Stimulated activated CD4-positive, alpha-beta T cell treated with anti-CD3 and anti-CD28 coated beads, Interleukin-15, amount 100 ng/mL, for 1 hour (primary cell): ENCODE measurements around the gene OSBPL10.

Experiments
- DNase-seq, 2 donors: peaks; one replicate each; pipeline ENCODE4 v3.0.0-alpha.2; 2020; ENCODE audit warnings: low read depth in 1 of 2, low spot score in 1 of 2

Gene OSBPL10

DNA sequence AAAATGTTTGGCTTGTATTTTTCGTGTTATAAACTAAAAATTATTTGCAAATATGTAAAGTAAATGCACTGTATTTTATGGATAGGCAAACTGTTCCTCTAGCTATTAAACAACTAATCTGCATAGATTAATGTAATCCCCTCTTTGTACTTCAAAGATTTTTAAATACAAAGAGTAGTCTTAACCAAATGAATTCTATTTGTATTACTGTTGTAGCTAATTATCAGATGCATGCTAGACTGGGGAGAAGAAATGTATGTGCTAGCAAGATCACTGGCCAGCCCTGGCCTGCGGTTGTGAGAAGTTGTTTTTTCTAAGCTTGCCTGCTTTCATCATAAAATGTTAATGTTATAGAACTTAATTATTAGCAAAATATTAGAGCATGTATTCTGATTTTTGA, 355.7 kb downstream of the OSBPL10 start:
- no peak for DNase-seq

DNA sequence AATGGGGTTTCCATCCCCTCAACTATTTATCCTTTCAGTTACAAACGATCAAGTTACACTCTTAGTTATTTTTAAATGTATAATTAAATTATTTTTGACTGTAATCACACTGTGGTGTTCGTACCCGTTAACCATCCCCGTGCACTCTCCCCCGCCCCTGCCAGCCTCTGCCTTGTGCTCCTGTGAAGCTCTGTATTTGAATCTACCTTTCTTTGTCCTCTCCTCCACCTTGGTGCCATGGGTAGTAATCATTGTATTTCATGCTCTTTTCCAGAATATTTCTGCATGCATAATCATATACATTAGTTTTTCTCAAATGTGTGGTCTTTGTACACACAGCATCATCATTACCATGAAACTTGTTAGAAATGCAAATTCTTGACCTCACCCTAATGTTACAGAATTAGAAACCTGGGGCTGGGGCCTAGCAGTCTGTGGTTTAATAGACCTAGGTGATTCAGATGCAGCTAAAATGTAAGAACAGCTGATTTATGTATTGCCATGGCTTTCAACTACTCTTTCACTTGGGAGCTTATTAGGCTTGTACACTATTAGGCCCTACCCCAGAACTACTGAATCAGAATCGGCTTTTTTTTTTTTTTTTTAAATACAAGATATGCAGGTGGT, 356.9 kb downstream of the OSBPL10 start:
- DNase-seq: no peak

DNA sequence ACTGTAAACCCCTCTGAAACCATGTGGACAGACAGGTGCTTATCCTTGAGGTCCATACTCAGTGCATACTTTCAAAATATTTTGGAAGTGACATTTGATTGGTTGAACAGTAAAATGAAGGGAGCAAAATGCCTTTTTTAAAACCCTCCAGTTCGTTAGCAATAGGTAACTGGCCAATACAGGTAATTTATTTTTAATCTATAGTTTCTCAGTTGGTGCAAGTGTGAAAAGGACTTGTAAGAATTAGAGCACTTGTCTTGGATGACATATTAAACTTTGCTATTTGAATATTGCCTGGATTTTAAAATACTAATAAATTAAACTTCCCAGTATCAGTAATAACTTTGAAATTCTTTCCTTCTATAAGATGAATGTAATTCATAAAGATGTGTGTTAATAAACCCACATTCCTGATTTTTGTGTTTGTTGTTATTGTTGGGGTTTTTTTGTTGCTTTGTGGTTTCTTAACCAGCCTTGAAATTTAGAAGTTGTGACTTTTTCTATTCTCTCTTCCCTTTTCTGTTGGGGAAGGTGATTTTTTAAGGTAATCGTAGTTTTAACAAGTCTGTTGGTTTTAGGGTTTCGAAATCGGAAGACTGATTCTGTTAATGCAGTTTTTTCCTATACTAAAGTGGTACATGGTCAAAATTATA, 358.3 kb downstream of the OSBPL10 start:
- no peak for DNase-seq

DNA sequence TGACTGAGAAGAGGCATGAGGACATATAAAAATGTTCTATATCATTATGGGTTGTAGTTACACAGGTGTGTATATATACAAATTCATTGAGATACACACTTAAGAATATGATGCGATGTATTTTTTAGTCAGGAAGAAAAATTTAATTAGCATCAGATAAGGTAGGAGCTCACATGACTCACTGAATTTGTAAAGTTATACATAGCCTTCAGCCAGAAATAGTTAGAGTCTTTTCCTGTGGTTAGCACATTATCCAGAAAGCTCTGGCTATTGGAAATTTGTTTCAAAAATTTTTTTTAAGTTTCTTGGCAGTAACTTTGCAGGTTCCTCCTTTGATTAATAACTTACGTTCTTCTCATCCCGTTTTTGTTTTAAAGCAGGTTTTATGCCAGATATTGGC, 359.7 kb downstream of the OSBPL10 start:
- no peak for DNase-seq

DNA sequence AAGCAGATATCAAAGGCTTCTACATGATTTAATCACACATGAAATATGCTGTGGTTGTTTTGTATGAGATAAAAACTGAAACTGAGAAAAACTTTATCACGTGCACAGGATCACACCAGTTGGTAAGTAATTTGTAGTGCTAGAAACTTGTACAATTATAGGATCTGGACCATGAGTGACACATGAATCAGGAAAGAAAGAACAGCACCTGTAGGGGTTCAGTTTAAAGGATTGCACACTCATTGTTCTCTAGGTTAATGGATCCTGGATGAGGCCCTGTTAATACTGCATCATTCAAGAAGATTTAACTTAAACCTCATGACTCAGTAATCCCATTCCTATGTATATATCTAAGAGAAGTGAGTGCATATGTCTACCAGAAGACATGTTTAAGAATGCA, 360.4 kb downstream of the OSBPL10 start:
- no peak for DNase-seq

DNA sequence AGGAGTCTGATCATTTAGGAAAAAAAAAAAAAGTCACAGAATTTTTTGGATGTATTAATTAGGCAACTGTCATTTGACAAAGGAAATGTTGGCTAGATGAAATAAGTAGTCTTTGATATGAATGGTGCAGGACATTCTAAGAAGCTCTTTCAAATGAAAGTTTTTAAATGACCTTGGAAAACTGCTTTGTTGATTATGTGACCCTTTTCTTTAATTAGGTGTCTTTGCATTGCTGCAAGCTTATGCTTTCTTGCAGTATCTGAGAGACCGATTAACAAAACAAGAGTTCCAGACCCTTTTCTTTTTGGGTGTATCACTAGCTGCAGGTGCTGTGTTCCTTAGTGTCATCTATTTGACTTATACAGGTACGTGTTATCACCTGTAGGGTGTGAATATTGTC, 364.4 kb downstream of the OSBPL10 start:
- no peak for DNase-seq

DNA sequence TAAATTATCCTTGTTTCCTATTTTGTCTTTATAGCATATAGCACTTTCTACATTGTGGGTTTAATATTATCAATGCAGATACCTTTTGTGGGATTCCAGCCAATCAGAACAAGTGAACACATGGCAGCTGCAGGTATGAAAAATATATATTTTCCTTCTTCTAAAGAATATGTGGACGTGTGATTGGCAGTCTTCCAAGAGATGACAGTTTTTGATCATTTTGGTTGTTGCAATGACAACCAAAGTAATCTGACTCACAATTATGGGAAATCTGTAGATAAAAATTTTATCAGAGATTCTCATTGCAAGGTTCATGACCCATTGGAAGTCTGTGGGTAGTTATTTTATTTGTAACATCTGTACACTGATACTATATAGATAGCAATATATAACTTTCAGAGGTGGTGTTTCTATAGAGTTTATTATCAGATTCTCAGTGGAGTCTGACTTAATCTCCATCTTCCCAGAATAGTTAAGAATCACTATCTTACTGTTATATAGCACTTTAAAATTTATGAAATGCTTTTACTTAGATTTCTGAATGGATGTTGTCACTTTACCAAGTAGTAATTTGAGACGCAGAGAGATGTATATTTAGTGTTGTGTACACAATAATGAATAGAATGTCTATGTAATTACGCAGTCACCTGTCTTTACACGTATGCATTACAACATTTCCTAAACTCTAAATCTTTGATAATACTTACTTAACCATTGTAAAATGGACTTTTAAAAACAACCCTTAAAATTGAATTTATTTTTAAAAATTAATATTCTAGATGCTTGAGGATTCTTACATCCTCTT, 365.8 kb downstream of the OSBPL10 start:
- DNase-seq: no peak

DNA sequence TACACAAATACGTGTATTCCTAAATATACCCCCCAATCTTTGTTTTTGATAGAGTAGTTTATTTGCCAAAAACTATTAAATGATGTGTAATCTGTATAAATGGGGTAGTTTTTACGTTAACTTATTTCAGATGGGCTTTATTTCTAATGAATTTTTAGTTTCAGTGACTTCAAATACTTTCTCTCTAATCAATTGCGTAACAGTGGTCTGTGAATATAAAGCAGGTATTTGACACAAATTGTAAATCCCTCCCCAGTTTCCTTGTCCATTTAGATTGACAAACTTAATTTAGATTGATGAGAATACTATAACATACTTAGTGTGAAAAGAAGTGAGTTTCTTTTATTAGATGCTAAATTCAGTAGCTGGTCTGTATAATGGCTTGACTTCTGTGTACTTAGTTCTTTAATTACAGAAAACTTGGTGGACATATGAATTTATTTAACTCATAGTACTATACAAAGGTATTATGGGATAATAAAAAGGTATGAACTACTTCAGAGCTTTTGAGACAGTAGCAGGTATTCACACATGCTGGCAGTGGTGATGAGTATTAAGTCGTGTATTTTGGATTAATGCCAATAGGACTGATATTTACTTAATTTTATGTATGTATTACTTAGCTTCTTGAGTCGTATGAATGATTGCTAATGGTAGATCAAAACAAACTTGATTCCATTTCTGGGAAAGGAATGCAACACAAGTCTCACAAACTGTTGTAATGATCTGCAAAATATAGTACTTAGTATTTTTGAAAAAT, 366.7 kb downstream of the OSBPL10 start:
- DNase-seq: no peak

DNA sequence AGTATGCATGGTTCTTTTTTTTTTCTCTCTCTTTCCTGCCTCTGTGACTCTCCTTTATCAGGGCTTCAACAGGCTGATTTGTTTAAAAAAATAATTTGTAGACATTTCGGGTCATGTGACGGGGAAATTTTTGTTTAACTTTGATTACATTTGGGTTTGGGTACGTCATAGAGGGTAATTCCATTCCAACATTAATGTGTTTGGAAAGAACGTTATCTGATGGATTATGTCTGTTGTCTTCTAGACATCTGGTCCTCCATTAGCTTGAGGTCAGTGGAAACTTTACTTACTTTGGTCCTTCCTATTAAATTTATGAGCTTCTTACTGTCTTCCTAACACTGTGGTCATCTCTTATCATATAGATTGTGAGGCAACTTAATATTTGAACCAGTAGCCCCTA, 367.4 kb downstream of the OSBPL10 start:
- DNase-seq: no peak

DNA sequence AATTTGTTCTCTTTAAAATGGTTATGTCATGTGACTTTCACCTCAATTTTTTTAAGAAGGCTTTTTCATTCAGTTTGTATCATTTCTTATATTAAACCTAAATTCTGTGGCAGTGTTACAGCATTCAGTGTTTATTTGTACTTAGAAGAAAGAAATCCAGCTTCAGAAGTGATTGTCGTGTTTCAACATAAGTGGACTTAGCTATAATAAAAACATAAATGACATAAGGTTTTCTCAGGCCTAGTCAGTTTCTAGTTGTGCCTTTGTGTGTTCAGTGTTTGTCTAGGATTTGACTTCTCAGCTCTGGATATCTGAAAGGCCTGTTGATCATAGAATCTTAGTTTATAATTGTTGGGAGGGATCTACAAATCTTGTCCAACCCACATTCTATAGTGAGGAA, 367.9 kb downstream of the OSBPL10 start:
- DNase-seq: no peak
